H1 (cell line): ENCODE data around the gene MTM1. TPM values are rescaled to one million over a fixed set of nuclear protein-coding genes. Genes with fewer than 3 reads are reported as not detected.
A peak's percentile ranks its signal among the peaks of the same experiment; 100 is the strongest.

Experiments
- ASH2L ChIP-seq: fragments of 200-600, 300-600 bp; sonication (generic); IDR thresholded peaks from one replicate; pipeline ENCODE4 v1.7.1; 2017; ENCODE audit warnings: low read length
- KDM4A ChIP-seq: IDR thresholded peaks from one replicate; pipeline ENCODE4 v1.7.1; 2012; ENCODE audit warnings: low read depth, mild to moderate bottlenecking, moderate library complexity, low read length, inconsistent platforms; ENCODE audit not compliant: severe bottlenecking
- MAFK ChIP-seq: IDR thresholded peaks from 2 replicates; pipeline ENCODE4 v1.6.1; 2012; ENCODE audit warnings: low read depth, mild to moderate bottlenecking, improper control_type of control experiment, low read length
- SP2 ChIP-seq: IDR thresholded peaks from 2 replicates; pipeline ENCODE4 v1.6.1; 2012; ENCODE audit warnings: mild to moderate bottlenecking, low read length, inconsistent platforms
- USF2 ChIP-seq: IDR thresholded peaks from 2 replicates; pipeline ENCODE4 v1.6.1; 2011; ENCODE audit warnings: low read length, improper control_type of control experiment
- YY1 ChIP-seq: IDR thresholded peaks from 2 replicates; pipeline ENCODE4 v1.6.1; 2011; ENCODE audit warnings: low read depth, mild to moderate bottlenecking, low read length
- polyA plus RNA-seq, 7 experiments: library from polyadenylated mRNA; depleted of rRNA in 3 of 7; stranded (reverse) in 5 of 7; unstranded in 2 of 7; fragments of >200 nt in 5 of 7; fragments of 200-250 nt in 2 of 7; gene quantifications; 1 replicate in 5 of 7; 2 replicates in 1 of 7; 4 replicates in 1 of 7; pipeline versions ENCODE4 v1.2.1 to v1.2.3, GENCODE V29; 2011 to 2013; ENCODE audit warnings: missing spikeins in 2 of 7, mixed read lengths in 2 of 7
- total RNA-seq: library from RNA; stranded (reverse); fragmentation: NEBNext Ultra II Directional; extraction: Animal tissue kit (Norgen Biotek cat#: 25700); gene quantifications from 2 replicates; pipeline ENCODE4 v1.2.1, GENCODE V29; 2021
- TF ChIP-seq, protein P1 (sequence below): fragments of 300-600 bp; sonication (generic); IDR thresholded peaks from 2 replicates; pipeline ENCODE4 v1.7.1; 2012; ENCODE audit warnings: low read length, moderate library complexity, mild to moderate bottlenecking, inconsistent platforms; ENCODE audit not compliant: insufficient replicate concordance
- TF ChIP-seq, protein P2 (sequence below): IDR thresholded peaks from 2 replicates; pipeline ENCODE4 v1.6.1; 2011; ENCODE audit warnings: low read depth, mild to moderate bottlenecking, low read length; ENCODE audit not compliant: insufficient read depth

Gene MTM1
- total and polyA plus RNA-seq, 2 of the 8 experiments (the other 6 are each of a cell fraction or from before 2014, with no cell fraction given), result 2.3 to 8.4 TPM

DNA sequence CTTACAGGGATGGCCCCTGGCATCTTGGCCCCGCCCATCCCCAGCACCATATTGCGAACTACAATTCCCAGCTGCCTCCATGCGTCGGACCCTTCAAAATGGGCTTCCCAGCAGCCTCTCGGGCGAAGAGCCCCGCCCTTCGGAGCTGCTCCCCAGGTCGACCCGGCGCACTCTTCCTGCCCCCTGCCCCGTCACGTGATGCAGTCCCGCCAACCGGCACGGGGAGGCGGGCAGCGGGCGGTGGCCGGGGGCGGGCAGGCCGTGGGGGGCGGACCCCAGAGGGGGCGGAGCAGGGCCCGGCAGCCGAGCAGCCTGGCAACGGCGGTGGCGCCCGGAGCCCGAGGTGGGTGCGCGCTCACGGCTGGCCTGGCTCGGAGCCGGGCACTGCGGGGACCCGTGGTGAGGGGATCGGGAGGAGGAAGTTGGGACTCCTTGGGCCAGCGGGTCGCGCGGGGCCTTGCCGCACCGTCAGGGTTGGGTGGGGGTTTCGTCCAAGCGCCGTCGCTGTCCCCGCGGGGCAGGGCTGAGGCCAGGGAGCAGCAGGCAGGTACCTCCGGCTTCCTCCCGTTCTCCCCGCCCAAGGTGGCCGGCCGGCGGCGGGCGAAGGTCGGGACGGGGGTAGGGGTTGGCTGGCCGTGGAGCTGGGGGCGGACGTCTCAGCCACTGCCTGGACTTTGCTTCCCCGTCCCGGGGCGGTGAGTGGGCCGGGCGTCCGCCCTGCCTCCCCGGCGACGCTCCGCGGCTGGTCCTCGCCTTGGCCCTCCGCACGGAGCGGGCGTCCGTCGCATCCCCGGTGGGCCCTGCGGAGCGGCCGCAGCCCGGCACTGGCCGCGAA, at the start of gene MTM1 (continued):
- TF ChIP-seq, protein P1, sequence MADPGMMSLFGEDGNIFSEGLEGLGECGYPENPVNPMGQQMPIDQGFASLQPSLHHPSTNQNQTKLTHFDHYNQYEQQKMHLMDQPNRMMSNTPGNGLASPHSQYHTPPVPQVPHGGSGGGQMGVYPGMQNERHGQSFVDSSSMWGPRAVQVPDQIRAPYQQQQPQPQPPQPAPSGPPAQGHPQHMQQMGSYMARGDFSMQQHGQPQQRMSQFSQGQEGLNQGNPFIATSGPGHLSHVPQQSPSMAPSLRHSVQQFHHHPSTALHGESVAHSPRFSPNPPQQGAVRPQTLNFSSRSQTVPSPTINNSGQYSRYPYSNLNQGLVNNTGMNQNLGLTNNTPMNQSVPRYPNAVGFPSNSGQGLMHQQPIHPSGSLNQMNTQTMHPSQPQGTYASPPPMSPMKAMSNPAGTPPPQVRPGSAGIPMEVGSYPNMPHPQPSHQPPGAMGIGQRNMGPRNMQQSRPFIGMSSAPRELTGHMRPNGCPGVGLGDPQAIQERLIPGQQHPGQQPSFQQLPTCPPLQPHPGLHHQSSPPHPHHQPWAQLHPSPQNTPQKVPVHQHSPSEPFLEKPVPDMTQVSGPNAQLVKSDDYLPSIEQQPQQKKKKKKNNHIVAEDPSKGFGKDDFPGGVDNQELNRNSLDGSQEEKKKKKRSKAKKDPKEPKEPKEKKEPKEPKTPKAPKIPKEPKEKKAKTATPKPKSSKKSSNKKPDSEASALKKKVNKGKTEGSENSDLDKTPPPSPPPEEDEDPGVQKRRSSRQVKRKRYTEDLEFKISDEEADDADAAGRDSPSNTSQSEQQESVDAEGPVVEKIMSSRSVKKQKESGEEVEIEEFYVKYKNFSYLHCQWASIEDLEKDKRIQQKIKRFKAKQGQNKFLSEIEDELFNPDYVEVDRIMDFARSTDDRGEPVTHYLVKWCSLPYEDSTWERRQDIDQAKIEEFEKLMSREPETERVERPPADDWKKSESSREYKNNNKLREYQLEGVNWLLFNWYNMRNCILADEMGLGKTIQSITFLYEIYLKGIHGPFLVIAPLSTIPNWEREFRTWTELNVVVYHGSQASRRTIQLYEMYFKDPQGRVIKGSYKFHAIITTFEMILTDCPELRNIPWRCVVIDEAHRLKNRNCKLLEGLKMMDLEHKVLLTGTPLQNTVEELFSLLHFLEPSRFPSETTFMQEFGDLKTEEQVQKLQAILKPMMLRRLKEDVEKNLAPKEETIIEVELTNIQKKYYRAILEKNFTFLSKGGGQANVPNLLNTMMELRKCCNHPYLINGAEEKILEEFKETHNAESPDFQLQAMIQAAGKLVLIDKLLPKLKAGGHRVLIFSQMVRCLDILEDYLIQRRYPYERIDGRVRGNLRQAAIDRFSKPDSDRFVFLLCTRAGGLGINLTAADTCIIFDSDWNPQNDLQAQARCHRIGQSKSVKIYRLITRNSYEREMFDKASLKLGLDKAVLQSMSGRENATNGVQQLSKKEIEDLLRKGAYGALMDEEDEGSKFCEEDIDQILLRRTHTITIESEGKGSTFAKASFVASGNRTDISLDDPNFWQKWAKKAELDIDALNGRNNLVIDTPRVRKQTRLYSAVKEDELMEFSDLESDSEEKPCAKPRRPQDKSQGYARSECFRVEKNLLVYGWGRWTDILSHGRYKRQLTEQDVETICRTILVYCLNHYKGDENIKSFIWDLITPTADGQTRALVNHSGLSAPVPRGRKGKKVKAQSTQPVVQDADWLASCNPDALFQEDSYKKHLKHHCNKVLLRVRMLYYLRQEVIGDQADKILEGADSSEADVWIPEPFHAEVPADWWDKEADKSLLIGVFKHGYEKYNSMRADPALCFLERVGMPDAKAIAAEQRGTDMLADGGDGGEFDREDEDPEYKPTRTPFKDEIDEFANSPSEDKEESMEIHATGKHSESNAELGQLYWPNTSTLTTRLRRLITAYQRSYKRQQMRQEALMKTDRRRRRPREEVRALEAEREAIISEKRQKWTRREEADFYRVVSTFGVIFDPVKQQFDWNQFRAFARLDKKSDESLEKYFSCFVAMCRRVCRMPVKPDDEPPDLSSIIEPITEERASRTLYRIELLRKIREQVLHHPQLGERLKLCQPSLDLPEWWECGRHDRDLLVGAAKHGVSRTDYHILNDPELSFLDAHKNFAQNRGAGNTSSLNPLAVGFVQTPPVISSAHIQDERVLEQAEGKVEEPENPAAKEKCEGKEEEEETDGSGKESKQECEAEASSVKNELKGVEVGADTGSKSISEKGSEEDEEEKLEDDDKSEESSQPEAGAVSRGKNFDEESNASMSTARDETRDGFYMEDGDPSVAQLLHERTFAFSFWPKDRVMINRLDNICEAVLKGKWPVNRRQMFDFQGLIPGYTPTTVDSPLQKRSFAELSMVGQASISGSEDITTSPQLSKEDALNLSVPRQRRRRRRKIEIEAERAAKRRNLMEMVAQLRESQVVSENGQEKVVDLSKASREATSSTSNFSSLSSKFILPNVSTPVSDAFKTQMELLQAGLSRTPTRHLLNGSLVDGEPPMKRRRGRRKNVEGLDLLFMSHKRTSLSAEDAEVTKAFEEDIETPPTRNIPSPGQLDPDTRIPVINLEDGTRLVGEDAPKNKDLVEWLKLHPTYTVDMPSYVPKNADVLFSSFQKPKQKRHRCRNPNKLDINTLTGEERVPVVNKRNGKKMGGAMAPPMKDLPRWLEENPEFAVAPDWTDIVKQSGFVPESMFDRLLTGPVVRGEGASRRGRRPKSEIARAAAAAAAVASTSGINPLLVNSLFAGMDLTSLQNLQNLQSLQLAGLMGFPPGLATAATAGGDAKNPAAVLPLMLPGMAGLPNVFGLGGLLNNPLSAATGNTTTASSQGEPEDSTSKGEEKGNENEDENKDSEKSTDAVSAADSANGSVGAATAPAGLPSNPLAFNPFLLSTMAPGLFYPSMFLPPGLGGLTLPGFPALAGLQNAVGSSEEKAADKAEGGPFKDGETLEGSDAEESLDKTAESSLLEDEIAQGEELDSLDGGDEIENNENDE, result no peak
- TF ChIP-seq SP2 (no peak), YY1 (peak; percentile 77), MAFK (no peak), KDM4A (peak; percentile 41), USF2 (peak; percentile 89), ASH2L (peak; percentile 44)
- TF ChIP-seq, protein P2, sequence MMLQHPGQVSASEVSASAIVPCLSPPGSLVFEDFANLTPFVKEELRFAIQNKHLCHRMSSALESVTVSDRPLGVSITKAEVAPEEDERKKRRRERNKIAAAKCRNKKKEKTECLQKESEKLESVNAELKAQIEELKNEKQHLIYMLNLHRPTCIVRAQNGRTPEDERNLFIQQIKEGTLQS, result peak; percentile 45; the same call in 1 of the 2 replicates
